GM10248 (cell line): ENCODE results near the gene PANX3.
"Not testable (repeated sequence)": the region's sequence is repeated elsewhere in the genome, so short reads cannot be mapped to it uniquely, and the experiment has no call there.

ENCODE experiments used
- CTCF ChIA-PET: fragments of 300-600 bp; sonication (Branson Sonifier 250); formaldehyde crosslinking; extraction: SDS; loops from one replicate; lab custom pipeline; 2021; ENCODE audit warnings: antibody characterized with exemption; lab: Yijun Ruan, JAX
- POLR2A ChIA-PET: fragments of 350-650 bp; sonication (Branson Sonifier 250); formaldehyde crosslinking; extraction: SDS; loops from one replicate; lab custom pipeline; 2020; ENCODE audit warnings: antibody characterized with exemption; lab: Yijun Ruan, JAX
- DNase-seq: peaks from one replicate; pipeline ENCODE4 v3.0.0; 2012; ENCODE audit errors: extremely low spot score
- CTCF ChIP-seq: IDR thresholded peaks from 2 replicates; pipeline ENCODE4 v1.5.1; 2012; ENCODE audit warnings: mild to moderate bottlenecking, low read depth; ENCODE audit errors: extremely low read depth, missing control alignments, control extremely low read depth

PANX3 gene

GRCh38 chr11:124595302-124595701, 15.9 kb upstream of the PANX3 start:
- ChIA-PET CTCF (interaction anchor here (1.3 to 1.4 kb wide), 2 partner anchors 9 to 10 kb away, joined by 4 to 5 read pairs; no protein-coding TSS in a partner anchor), POLR2A (no interaction called here)
- DNase-seq, result no peak
- TF ChIP-seq CTCF, result no peak

DNA sequence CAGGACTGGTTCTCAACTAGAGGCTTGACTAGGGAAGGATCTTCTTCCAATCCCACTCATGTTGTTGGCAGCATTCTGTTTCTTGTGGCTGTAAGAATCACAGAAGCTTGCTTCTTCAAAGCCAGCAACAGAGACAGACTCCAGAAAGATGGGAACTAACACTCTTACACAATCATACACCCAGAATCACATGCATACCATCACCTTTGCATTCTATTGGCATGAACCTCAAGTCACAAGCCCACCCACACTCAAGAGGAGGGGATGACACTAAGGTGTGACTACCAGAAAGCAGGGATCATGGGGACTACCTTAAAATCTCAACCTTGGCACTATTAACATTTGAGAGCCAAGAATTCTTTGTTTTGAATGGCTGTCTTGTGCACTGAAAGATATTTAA, 13.6 kb upstream of the PANX3 start:
- DNase-seq, result no peak
- ChIA-PET POLR2A (no interaction called here), CTCF (interaction anchor here (0.9 kb wide), 1 partner anchor 12 kb away, joined by 4 read pairs; no protein-coding TSS in a partner anchor)
- TF ChIP-seq CTCF, result no peak

GRCh38 chr11:124600621-124601320, 10.5 kb upstream of the PANX3 start:
- ChIA-PET POLR2A (no interaction called here), CTCF (interaction anchor here (1.2 to 1.6 kb wide), 2 partner anchors 44 to 65 kb away, joined by 3 read pairs; no protein-coding TSS in a partner anchor)
- no peak for DNase-seq
- no peak for TF ChIP-seq CTCF

DNA sequence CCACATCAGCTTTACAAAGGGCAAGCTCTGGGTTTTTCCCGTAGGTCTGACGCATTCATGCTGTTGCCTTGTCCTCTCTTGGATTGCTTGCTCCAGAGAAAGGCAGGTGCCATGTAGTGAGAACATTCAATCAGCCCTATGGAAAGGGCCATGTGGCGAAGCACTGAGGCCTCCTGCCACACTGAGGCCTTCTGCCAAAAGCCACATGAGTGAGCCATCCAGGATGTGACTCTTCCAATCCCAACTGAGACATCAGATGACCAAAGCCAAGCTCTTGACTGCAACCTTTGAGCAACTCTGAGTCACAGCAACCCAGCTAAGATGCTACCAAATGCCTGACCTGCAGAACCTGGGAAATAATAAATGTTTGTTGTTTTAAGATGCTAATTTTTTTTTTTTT, 9.0 kb upstream of the PANX3 start:
- TF ChIP-seq CTCF, result no peak
- ChIA-PET CTCF (interaction anchor here (1.6 kb wide), 1 partner anchor 63 kb away, joined by 3 read pairs; no protein-coding TSS in a partner anchor), POLR2A (no interaction called here)
- no peak for DNase-seq

DNA sequence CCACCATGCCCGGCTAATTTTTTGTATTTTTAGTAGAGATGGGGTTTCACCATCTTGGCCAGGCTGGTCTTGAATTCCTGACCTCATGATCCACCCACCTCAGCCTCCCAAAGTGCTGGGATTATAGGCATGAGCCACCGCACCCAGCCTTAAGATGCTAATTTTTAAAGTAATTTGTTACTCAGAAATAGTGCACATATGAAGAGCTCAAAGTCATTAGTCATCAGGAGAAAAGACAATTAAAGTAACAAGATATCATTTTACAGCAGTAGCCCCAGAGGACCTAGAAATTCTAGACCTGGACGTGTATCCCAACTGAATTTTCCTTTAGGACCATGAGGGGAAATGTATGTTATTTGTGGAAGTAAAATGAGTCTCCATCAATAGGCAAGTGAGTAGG, 8.5 kb upstream of the PANX3 start:
- DNase-seq, POLR2A ChIA-PET, CTCF ChIA-PET: not testable (repeated sequence)

- TF ChIP-seq CTCF, result no peak
- no peak for DNase-seq
- POLR2A ChIA-PET, result no interaction called here
- CTCF ChIA-PET, result interaction anchor here (1.0 kb wide), 1 partner anchor 11 kb away, joined by 4 read pairs; no protein-coding TSS in a partner anchor
These were observed 5.5 kb upstream of the PANX3 start for GRCh38 chr11:124605719-124606118.

DNA sequence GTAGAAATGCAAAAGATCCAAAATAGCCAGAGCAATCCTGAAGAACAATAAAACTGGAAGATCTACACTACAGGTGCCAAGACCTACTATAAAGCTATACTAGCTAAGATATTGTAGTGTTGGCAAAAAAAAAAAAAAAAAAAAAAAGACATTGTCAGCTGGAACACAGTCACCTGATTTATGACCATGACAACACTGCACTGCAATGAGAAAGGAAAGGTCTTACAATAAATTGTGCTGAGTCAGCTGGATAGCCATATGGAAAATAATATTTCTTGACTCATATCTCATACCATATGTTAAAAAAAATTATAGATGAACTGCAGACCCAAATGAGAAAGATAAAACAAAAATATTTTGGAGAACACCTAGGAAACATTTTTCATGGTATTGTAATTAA, 3.1 kb upstream of the PANX3 start:
- DNase-seq, result no peak
- no peak for TF ChIP-seq CTCF
- ChIA-PET POLR2A (no interaction called here), CTCF (interaction anchor here (2.2 kb wide), 1 partner anchor 10 kb away, joined by 5 read pairs; no protein-coding TSS in a partner anchor)
